ENCODE data around the gene CTDP1.
A peak's percentile ranks its signal among the peaks of the same experiment; 100 is the strongest.

Gene CTDP1

DNA sequence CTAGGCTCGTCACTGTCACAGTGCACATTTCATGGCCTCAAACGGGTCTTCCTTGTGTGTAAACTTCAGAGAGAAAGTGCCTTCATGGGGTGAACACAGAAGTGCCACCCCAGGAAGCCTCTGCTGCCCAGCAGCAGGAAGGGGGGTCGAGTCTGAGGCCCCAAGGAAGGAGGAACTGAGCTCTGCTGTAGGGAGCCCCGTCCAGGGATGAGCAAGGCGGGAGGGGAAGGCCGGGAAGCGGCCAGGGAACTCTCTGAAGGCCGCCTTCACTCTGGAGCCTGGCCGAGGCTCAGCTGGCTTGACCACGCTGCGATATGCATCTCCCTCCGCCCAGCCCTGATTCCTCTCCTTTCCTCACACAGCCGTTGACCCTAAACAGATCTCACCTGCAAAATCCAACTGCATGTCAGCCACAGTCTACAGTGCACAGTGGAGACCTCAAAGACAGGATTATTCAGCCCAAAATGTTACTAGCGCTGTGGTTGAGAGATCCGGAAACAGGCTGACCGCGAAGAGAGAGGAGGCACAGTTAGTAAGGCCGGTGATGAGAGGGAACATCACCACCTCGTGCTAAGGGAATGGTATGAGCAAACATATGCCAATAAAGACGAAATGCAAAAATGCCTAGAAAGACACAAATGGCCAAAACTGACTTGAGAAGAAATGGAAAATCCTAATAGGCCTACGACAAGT lies 34.2 kb upstream of the CTDP1 start:
- DNase-seq (ENCODE audit: low read depth): no peak

GRCh38 chr18:79647307-79647706 lies 32.3 kb upstream of the CTDP1 start:
- no peak overlapping the region for H3K4me3 ChIP-seq (ENCODE audit: low read depth, low read length)
- no peak for TF ChIP-seq CTCF (conservative IDR thresholded peaks at IDR 0.05; ENCODE audit: low read depth, low read length)
- DNase-seq (ENCODE audit: low read depth): no peak

More for the DNA sequence above, 34.2 kb upstream of the CTDP1 start:
- no peak for TF ChIP-seq CTCF (conservative IDR thresholded peaks at IDR 0.05; ENCODE audit: low read depth, low read length)
- H3K4me3 ChIP-seq (ENCODE audit: low read depth, low read length): no peak overlapping the region

- no peak for DNase-seq (ENCODE audit: low read depth)
- H3K4me3 ChIP-seq (ENCODE audit: low read depth, low read length): no peak overlapping the region
- TF ChIP-seq CTCF (conservative IDR thresholded peaks at IDR 0.05; ENCODE audit: low read depth, low read length): no peak
Measured at GRCh38 chr18:79650959-79651358, 28.6 kb upstream of the CTDP1 start.

GRCh38 chr18:79657342-79657996 lies 22.1 kb upstream of the CTDP1 start:
- DNase-seq (ENCODE audit: low read depth): peak; percentile 22
- no peak overlapping the region for H3K4me3 ChIP-seq (ENCODE audit: low read depth, low read length)
- peak; percentile 29 for TF ChIP-seq CTCF (conservative IDR thresholded peaks at IDR 0.05; ENCODE audit: low read depth, low read length)

DNA sequence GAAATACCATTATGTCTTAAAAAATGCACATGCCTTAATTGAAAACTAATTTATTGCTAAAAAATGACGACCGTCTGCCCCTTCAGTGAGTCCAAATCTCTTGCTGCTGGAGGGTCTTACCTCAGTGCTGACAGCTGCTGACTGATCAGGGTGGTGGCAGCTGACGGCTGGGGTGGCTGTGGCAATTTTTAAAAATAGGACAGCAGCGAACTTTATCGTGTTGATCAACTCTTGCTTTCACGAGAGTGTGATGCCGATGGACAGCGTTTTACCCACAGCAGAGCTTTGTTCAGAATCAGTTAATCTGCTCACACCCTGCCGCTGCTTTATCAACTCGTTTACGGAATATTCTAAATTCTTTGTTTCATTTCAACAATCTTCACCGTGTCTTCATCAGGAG lies 21.2 kb upstream of the CTDP1 start:
- DNase-seq (ENCODE audit: low read depth): no peak
- no peak overlapping the region for H3K4me3 ChIP-seq (ENCODE audit: low read depth, low read length)
- no peak for TF ChIP-seq CTCF (conservative IDR thresholded peaks at IDR 0.05; ENCODE audit: low read depth, low read length)

GRCh38 chr18:79659733-79660132 lies 19.9 kb upstream of the CTDP1 start:
- DNase-seq (ENCODE audit: low read depth): no peak
- no peak for TF ChIP-seq CTCF (conservative IDR thresholded peaks at IDR 0.05; ENCODE audit: low read depth, low read length)
- no peak overlapping the region for H3K4me3 ChIP-seq (ENCODE audit: low read depth, low read length)

GRCh38 chr18:79662034-79662433 lies 17.6 kb upstream of the CTDP1 start:
- TF ChIP-seq CTCF (conservative IDR thresholded peaks at IDR 0.05; ENCODE audit: low read depth, low read length): no peak
- DNase-seq (ENCODE audit: low read depth): no peak
- H3K4me3 ChIP-seq (ENCODE audit: low read depth, low read length): no peak overlapping the region

Measured in choroid plexus epithelial cell (primary cell).